Osteocyte (in vitro differentiated cells): Measurements from ENCODE around the gene LPIN1. TPM values are rescaled to one million over a fixed set of nuclear protein-coding genes. Genes with fewer than 3 reads are reported as not detected.

Experiments
- DNase-seq: peaks from one replicate; pipeline ENCODE4 v3.0.0; 2021; ENCODE audit warnings: mixed read lengths; ENCODE audit not compliant: unreplicated experiment; ENCODE audit errors: extremely low spot score
- H3K27ac Mint-ChIP-seq: one replicate; pipeline ENCODE4 v1.8.0; 2021; ENCODE audit warnings: mild to moderate bottlenecking, mixed read lengths; ENCODE audit not compliant: unreplicated experiment
- H3K27me3 Mint-ChIP-seq: one replicate; pipeline ENCODE4 v1.8.0; 2021; ENCODE audit warnings: mixed read lengths; ENCODE audit not compliant: unreplicated experiment
- H3K36me3 Mint-ChIP-seq: one replicate; pipeline ENCODE4 v1.8.0; 2021; ENCODE audit warnings: mixed read lengths; ENCODE audit not compliant: unreplicated experiment
- H3K4me1 Mint-ChIP-seq: one replicate; pipeline ENCODE4 v1.8.0; 2021; ENCODE audit warnings: mixed read lengths; ENCODE audit not compliant: unreplicated experiment
- H3K4me3 Mint-ChIP-seq: one replicate; pipeline ENCODE4 v1.8.0; 2021; ENCODE audit warnings: mild to moderate bottlenecking, moderate library complexity, mixed read lengths; ENCODE audit not compliant: unreplicated experiment
- H3K9me3 Mint-ChIP-seq: one replicate; pipeline ENCODE4 v1.8.0; 2021; ENCODE audit warnings: mixed read lengths; ENCODE audit not compliant: unreplicated experiment
- total RNA-seq: library from RNA; stranded (reverse); gene quantifications from 2 replicates; pipeline ENCODE4 v1.2.1, GENCODE V29; 2021
- TF ChIP-seq, protein P1 (sequence below): fragments of 200-600 bp; sonication (generic); IDR thresholded peaks from 2 replicates; pipeline ENCODE4 v1.5.0; 2021; ENCODE audit warnings: antibody characterized with exemption, mild to moderate bottlenecking, moderate library complexity

LPIN1 gene
- total RNA-seq, 1 donor from 2014 or later: 26.7 TPM

DNA sequence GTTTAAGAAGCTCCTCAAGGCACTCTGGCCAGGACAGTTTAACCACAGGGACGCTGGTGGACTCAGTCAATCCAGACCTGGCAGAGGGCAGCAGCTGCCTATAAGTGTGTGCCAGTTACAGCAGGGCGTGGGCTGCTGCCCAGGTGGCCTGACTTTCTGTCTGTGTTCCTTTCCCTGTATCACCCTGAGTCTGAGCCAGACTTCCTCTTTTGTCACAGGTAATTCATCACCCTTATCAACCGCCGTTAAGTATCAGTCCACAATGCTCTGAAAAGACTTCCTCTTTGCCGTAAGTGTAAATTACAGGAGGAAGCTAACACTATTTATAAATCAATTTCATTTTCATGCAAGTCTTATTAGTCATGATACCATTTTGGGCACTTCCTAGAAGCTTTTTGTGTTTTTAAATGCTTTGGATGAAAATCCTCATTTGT lies 7.0 kb downstream of the LPIN1 start:
- H3K27ac Mint-ChIP-seq: no peak overlapping the region
- no peaks in the 10 kb centered on the region for H3K27me3 Mint-ChIP-seq
- H3K36me3 Mint-ChIP-seq: peaks cover 3% of the 10 kb centered on the region
- no peak overlapping the region for H3K4me3 Mint-ChIP-seq
- DNase-seq: no peak
- TF ChIP-seq, protein P1, sequence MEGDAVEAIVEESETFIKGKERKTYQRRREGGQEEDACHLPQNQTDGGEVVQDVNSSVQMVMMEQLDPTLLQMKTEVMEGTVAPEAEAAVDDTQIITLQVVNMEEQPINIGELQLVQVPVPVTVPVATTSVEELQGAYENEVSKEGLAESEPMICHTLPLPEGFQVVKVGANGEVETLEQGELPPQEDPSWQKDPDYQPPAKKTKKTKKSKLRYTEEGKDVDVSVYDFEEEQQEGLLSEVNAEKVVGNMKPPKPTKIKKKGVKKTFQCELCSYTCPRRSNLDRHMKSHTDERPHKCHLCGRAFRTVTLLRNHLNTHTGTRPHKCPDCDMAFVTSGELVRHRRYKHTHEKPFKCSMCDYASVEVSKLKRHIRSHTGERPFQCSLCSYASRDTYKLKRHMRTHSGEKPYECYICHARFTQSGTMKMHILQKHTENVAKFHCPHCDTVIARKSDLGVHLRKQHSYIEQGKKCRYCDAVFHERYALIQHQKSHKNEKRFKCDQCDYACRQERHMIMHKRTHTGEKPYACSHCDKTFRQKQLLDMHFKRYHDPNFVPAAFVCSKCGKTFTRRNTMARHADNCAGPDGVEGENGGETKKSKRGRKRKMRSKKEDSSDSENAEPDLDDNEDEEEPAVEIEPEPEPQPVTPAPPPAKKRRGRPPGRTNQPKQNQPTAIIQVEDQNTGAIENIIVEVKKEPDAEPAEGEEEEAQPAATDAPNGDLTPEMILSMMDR: no peak
- peaks cover 39% of the 10 kb centered on the region for H3K4me1 Mint-ChIP-seq
- H3K9me3 Mint-ChIP-seq: no peaks in the 10 kb centered on the region

DNA sequence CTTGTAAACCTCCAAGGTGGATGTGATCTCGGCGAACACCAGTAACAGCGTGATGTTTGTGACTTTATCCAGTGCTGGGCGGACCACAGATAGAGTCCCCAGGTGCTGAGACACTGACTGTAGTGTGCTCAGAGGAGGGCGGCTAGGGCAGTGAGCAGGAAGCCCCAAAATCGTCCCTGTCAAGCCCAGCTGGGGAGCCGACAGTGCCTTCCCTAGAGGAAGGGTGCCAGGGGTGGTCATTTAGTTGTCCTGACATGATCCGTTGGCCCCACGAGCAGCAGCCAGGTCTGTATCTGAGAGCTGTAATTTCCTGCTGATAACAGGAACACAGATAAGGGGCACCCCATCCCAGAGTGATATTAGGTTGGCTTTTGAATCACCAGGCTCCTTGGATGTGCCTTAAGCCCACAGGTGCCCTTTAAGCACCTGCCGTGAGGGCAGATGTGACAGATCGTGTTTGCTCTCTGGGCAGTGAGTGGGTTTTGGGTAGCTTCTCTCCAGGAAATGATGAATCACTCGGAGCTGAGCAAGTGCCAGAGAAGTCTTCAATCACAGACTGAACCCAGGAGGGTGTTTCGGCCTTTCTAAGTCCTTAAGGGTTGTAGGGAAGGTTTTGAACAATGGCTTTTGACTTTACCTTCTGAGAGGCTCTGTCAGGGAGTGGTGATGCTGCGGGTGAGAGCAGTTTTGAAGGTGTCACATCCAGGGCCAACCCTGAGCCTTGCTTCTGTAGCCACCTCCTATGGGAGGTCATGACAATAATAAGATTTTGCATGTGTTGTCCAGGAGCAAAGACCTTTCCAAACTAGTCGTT lies 7.7 kb downstream of the LPIN1 start:
- no peaks in the 10 kb centered on the region for H3K9me3 Mint-ChIP-seq
- no peaks in the 10 kb centered on the region for H3K27me3 Mint-ChIP-seq
- no peak overlapping the region for H3K27ac Mint-ChIP-seq
- peaks cover 36% of the 10 kb centered on the region for H3K4me1 Mint-ChIP-seq
- H3K36me3 Mint-ChIP-seq: peaks cover 3% of the 10 kb centered on the region
- DNase-seq: no peak
- TF ChIP-seq, protein P1: no peak
- no peak overlapping the region for H3K4me3 Mint-ChIP-seq

DNA sequence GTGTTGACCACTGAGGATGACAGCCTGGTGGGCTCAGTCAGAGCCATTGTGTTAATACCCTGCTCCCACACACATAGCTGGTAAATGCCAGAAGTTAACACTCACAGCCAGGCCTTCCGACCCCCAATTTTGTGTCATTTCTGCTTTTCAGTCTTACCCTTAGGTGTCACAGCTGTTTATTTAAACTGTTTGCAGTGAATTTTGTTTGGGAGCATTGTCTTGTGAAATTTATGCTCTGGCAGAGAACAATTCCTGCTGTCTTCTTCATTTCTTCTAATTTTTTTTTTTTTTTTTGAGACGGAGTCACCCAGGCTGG lies 8.2 kb downstream of the LPIN1 start:
- no peak overlapping the region for H3K4me3 Mint-ChIP-seq
- peaks cover 31% of the 10 kb centered on the region for H3K4me1 Mint-ChIP-seq
- peaks cover 3% of the 10 kb centered on the region for H3K36me3 Mint-ChIP-seq
- H3K27ac Mint-ChIP-seq: no peak overlapping the region
- H3K27me3 Mint-ChIP-seq: no peaks in the 10 kb centered on the region
- DNase-seq: no peak
- TF ChIP-seq, protein P1: no peak
- no peaks in the 10 kb centered on the region for H3K9me3 Mint-ChIP-seq

GRCh38 chr2:11757101-11757500 lies 10.7 kb downstream of the LPIN1 start:
- no peak overlapping the region for H3K4me3 Mint-ChIP-seq
- DNase-seq: no peak
- peaks cover 3% of the 10 kb centered on the region for H3K36me3 Mint-ChIP-seq
- H3K4me1 Mint-ChIP-seq: peaks cover 15% of the 10 kb centered on the region
- H3K27ac Mint-ChIP-seq: no peak overlapping the region
- no peaks in the 10 kb centered on the region for H3K27me3 Mint-ChIP-seq
- no peaks in the 10 kb centered on the region for H3K9me3 Mint-ChIP-seq
- TF ChIP-seq, protein P1: no peak

GRCh38 chr2:11758187-11758586 lies 11.8 kb downstream of the LPIN1 start:
- TF ChIP-seq, protein P1: no peak
- Mint-ChIP-seq H3K27ac (no peak overlapping the region), H3K9me3 (no peaks in the 10 kb centered on the region), H3K27me3 (no peaks in the 10 kb centered on the region), H3K4me1 (peaks cover 14% of the 10 kb centered on the region), H3K36me3 (peaks cover 3% of the 10 kb centered on the region), H3K4me3 (no peak overlapping the region)
- no peak for DNase-seq
